ENCODE results near the gene HMMR. TPM values are rescaled to one million over a fixed set of nuclear protein-coding genes. Genes with fewer than 3 reads are reported as not detected.
A peak's percentile ranks its signal among the peaks of the same experiment; 100 is the strongest.
"Not testable (repeated sequence)": the region's sequence is repeated elsewhere in the genome, so short reads cannot be mapped to it uniquely, and the experiment has no call there.

Gene HMMR
- total RNA-seq (1 to 10 TPM in 5 of 9 donors, under 1 TPM in 3, not detected in 1; 0.47 to 6.6 (median 1.3) TPM), polyA plus RNA-seq (under 1 TPM; 0.15 to 0.50 TPM)
- long read RNA-seq, donor 1: 0 reads
- long read RNA-seq, donor 2: 0 reads
- long read RNA-seq, donor 3: 0 reads

DNA sequence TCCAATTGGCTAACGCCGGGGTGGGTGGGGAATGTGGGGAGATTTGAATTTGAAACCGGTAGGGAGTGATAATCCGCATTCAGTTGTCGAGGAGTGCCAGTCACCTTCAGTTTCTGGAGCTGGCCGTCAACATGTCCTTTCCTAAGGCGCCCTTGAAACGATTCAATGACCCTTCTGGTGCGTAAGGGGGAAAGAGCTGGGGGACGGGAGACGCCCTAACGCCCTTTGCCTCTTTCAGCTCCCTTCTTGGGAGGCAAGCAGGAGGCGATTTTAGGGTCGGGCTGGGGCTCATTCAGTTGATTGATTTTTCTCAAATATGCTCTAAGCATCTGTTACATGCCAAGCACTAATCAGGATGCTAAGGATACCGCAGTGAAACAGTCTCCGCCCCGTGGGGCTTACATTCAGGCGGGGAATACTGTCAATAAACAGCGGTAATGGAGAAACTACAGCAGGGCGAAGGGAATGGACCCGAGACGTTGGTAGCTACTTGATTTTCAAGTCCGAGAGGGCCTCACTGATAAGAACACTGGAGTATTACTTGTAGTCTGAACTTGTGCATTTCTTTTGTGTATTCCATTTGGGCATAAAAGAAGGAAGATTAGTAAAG is at the start of gene HMMR:
Gene HMMR (plus strand): TSS at position 71 of the 610 bp plus-strand sequence. CDS start 61 bp downstream, at position 132.
- H3K27ac ChIP-seq: peak within 1 kb of the TSS; percentile 84 to 99 (median 94)
- WGBS, 4 donors: 0 to 4% (median 0%) methylated on average over 17 to 23 of the region's 23 CpGs
- TF ChIP-seq CTCF (IDR thresholded peaks at IDR 0.05): no peak
- TF ChIP-seq POLR2A (IDR thresholded peaks at IDR 0.05): no peak
- intact Hi-C loops (cut with DNase I): loop anchor here in 9 of 10 donors (1.0 to 5.0 kb wide), 6 partner anchors 42 to 47 kb away; partner anchors contain the start of gene MAT2B (in 3 of the 9)
- peak within 1 kb of the TSS; percentile 36 to 94 (median 75) for H3K4me3 ChIP-seq
- DNase-seq (no peak), ATAC-seq (no peak)
- peaks cover 0 to 30% (median 23%) of the 10 kb centered on the region in 12 donors for H3K4me1 ChIP-seq
- H3K9me3 ChIP-seq: no peaks in the 10 kb centered on the region
- H3K27me3 ChIP-seq: no peaks in the 10 kb centered on the region
- peaks cover 0 to 15% (median 8%) of the 10 kb centered on the region in 9 donors for H3K36me3 ChIP-seq

- H3K4me1 ChIP-seq; H3K4me3 ChIP-seq; H3K9me3 ChIP-seq; DNase-seq; intact Hi-C loops (cut with DNase I); H3K36me3 ChIP-seq; ATAC-seq; H3K27ac ChIP-seq: not testable (repeated sequence)
- WGBS, 4 donors: 28 to 34% (median 33%) methylated on average over 15 of the region's 15 CpGs
- H3K27me3 ChIP-seq: peaks cover 0 to 23% (median 3%) of the 10 kb centered on the region in 9 donors
These were observed 44.8 kb upstream of the HMMR start for GRCh38 chr5:163415673-163416072.

DNA sequence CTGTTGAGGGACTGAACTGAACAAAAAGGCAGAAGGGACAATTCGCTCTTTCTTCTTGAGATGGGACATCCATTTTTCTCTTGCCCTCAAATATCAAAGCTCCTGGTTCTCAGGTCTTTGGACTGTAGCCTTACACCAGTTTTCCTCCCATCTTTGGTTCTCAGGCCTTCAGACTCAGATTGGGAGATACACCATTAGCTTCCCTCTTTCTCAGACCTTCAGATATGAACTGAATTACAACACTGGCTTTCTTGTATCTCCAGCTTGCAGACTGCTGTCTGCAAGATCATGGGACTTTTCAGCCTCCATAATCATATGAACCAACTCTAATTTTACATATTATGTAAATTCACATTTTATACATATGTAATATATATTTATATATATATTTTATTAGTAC is 35.6 kb upstream of the HMMR start:
- H3K36me3 ChIP-seq: no peaks in the 10 kb centered on the region
- intact Hi-C loops (cut with DNase I): no loop called here
- H3K4me1 ChIP-seq: peaks cover 0 to 6% (median 0%) of the 10 kb centered on the region in 12 donors
- H3K27ac ChIP-seq: no peak overlapping the region
- ATAC-seq: no peak
- DNase-seq: no peak
- no peak for TF ChIP-seq CTCF (IDR thresholded peaks at IDR 0.05)
- no peak for TF ChIP-seq POLR2A (IDR thresholded peaks at IDR 0.05)
- H3K4me3 ChIP-seq: no peak overlapping the region
- WGBS, 4 donors: 92 to 100% (median 95%) methylated on average over 1 of the region's 1 CpG
- no peaks in the 10 kb centered on the region for H3K27me3 ChIP-seq
- H3K9me3 ChIP-seq: no peaks in the 10 kb centered on the region

GRCh38 chr5:163426128-163426527 is 34.3 kb upstream of the HMMR start:
- H3K27me3 ChIP-seq; DNase-seq; H3K4me1 ChIP-seq; H3K36me3 ChIP-seq; intact Hi-C loops (cut with DNase I); H3K4me3 ChIP-seq; ATAC-seq; H3K27ac ChIP-seq; H3K9me3 ChIP-seq: not testable (repeated sequence)
- 32 to 47% (median 39%) methylated on average over 4 of the region's 4 CpGs for WGBS, 4 donors

DNA sequence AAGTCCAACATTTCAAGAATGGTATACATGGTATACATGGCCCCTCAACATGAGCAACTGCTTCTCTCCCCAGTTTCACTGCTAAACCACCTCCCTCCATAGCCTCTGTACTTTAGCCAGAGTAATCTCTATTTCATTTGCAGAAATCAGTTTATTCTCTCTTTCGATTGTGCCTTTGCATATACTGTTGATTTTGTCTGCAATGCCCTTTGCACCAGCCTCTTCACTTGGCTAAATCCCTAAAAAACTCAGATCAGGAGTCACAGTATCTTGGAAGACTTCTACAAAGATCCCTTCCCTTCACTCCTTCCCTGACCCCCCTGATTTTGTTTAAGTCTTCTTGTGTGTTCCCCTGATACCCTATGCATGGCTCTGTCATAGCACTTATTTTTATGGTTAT is 27.9 kb upstream of the HMMR start:
- WGBS, 4 donors: 85 to 88% (median 87%) methylated on average over 1 of the region's 1 CpG
- H3K27me3 ChIP-seq: no peaks in the 10 kb centered on the region
- no peaks in the 10 kb centered on the region for H3K9me3 ChIP-seq
- intact Hi-C loops (cut with DNase I): no loop called here
- ATAC-seq (no peak), DNase-seq (no peak)
- no peaks in the 10 kb centered on the region for H3K36me3 ChIP-seq
- peaks cover 0 to 18% (median under 1%) of the 10 kb centered on the region in 12 donors for H3K4me1 ChIP-seq
- H3K4me3 ChIP-seq: no peak overlapping the region
- TF ChIP-seq POLR2A (IDR thresholded peaks at IDR 0.05) (no peak), CTCF (IDR thresholded peaks at IDR 0.05) (no peak)
- no peak overlapping the region for H3K27ac ChIP-seq

All from heart left ventricle (tissue), 16 donors.